H9 (cell line): ENCODE data around the gene SMG7. TPM values are rescaled to one million over a fixed set of nuclear protein-coding genes. Genes with fewer than 3 reads are reported as not detected.

ENCODE experiments used
- DNase-seq: peaks from one replicate; pipeline ENCODE4 v3.0.0-alpha.2; 2017
- H2AFZ ChIP-seq: one replicate; pipeline ENCODE4 v1.6.1; 2013; ENCODE audit warnings: mild to moderate bottlenecking, low read length, control low read depth, moderate library complexity
- H2AK5ac ChIP-seq: 2 replicates; pipeline ENCODE4 v1.6.1; 2013; ENCODE audit warnings: low read length, control low read depth, mixed read lengths; ENCODE audit not compliant: insufficient read length
- H2BK120ac ChIP-seq: one replicate; pipeline ENCODE4 v1.6.1; 2013; ENCODE audit warnings: low read depth, mild to moderate bottlenecking, low read length, control low read depth, inconsistent platforms; ENCODE audit not compliant: poor library complexity, severe bottlenecking
- H2BK12ac ChIP-seq: 2 replicates; pipeline ENCODE4 v1.6.1; 2013; ENCODE audit warnings: low read length, control low read depth, mixed read lengths, low read depth; ENCODE audit not compliant: insufficient read length
- H2BK15ac ChIP-seq: 2 replicates; pipeline ENCODE4 v1.6.1; 2013; ENCODE audit warnings: low read depth, low read length, control low read depth
- H2BK20ac ChIP-seq: one replicate; pipeline ENCODE4 v1.6.1; 2013; ENCODE audit warnings: low read depth, mild to moderate bottlenecking, low read length, control low read depth, inconsistent platforms; ENCODE audit not compliant: poor library complexity, severe bottlenecking
- H2BK5ac ChIP-seq: 2 replicates; pipeline ENCODE4 v1.6.1; 2013; ENCODE audit warnings: low read length, control low read depth, mixed read lengths; ENCODE audit not compliant: insufficient read length
- H3K14ac ChIP-seq: 2 replicates; pipeline ENCODE4 v1.6.1; 2013; ENCODE audit warnings: low read length, control low read depth; ENCODE audit not compliant: insufficient read depth
- H3K18ac ChIP-seq: 2 replicates; pipeline ENCODE4 v1.6.1; 2013; ENCODE audit warnings: low read depth, mild to moderate bottlenecking, mixed read lengths, low read length, control low read depth; ENCODE audit not compliant: insufficient read length
- H3K23ac ChIP-seq: 2 replicates; pipeline ENCODE4 v1.6.1; 2013; ENCODE audit warnings: low read length, control low read depth, mixed read lengths, low read depth; ENCODE audit not compliant: insufficient read length
- H3K23me2 ChIP-seq: 2 replicates; pipeline ENCODE4 v1.6.1; 2013; ENCODE audit warnings: low read depth, mild to moderate bottlenecking, mixed read lengths, low read length, control low read depth; ENCODE audit not compliant: insufficient read length, poor library complexity, severe bottlenecking
- H3K27ac ChIP-seq: 2 replicates; pipeline ENCODE4 v1.5.1; 2013; ENCODE audit warnings: low read length, control low read depth, mixed read lengths, low read depth; ENCODE audit not compliant: insufficient read length
- H3K27me3 ChIP-seq: 2 replicates; pipeline ENCODE4 v1.6.1; 2013; ENCODE audit warnings: low read length, control low read depth, inconsistent platforms; ENCODE audit not compliant: insufficient read depth
- H3K4ac ChIP-seq: 2 replicates; pipeline ENCODE4 v1.6.1; 2013; ENCODE audit warnings: low read depth, mild to moderate bottlenecking, control low read depth, inconsistent platforms, low read length, moderate library complexity
- H3K4me1 ChIP-seq: 2 replicates; pipeline ENCODE4 v1.6.1; 2013; ENCODE audit warnings: low read length, control low read depth, inconsistent platforms; ENCODE audit not compliant: insufficient read depth
- H3K4me2 ChIP-seq: 2 replicates; pipeline ENCODE4 v1.6.1; 2013; ENCODE audit warnings: low read length, control low read depth, mixed read lengths; ENCODE audit not compliant: insufficient read length, insufficient read depth
- H3K56ac ChIP-seq: 2 replicates; pipeline ENCODE4 v1.6.1; 2013; ENCODE audit warnings: low read depth, mild to moderate bottlenecking, mixed read lengths, low read length, control low read depth; ENCODE audit not compliant: insufficient read length
- H3K79me1 ChIP-seq: 2 replicates; pipeline ENCODE4 v1.6.1; 2013; ENCODE audit warnings: low read depth, mild to moderate bottlenecking, moderate library complexity, low read length, control low read depth, inconsistent platforms; ENCODE audit not compliant: insufficient read depth, poor library complexity, severe bottlenecking
- H3K79me2 ChIP-seq: 2 replicates; pipeline ENCODE4 v1.6.1; 2013; ENCODE audit warnings: low read length, control low read depth, inconsistent platforms; ENCODE audit not compliant: insufficient read depth
- H3K9ac ChIP-seq: 2 replicates; pipeline ENCODE4 v1.6.1; 2013; ENCODE audit warnings: low read length, control low read depth, mixed read lengths; ENCODE audit not compliant: insufficient read length; ENCODE audit errors: extremely low read depth
- H3K9me3 ChIP-seq: one replicate; pipeline ENCODE4 v1.6.1; 2013; ENCODE audit warnings: low read depth, low read length, inconsistent platforms; ENCODE audit not compliant: control insufficient read depth
- H3T11ph ChIP-seq: one replicate; pipeline ENCODE4 v1.6.1; 2013; ENCODE audit warnings: mild to moderate bottlenecking, low read length, control low read depth, inconsistent platforms
- H4K20me1 ChIP-seq: one replicate; pipeline ENCODE4 v1.6.1; 2013; ENCODE audit not compliant: control insufficient read depth, insufficient read length, insufficient read depth
- H4K5ac ChIP-seq: 2 replicates; pipeline ENCODE4 v1.6.1; 2013; ENCODE audit warnings: low read depth, mild to moderate bottlenecking, mixed read lengths, low read length, control low read depth; ENCODE audit not compliant: insufficient read length
- H4K8ac ChIP-seq: replicated peaks from 2 replicates; pipeline ENCODE4 v1.6.1; 2013; ENCODE audit warnings: low read length, control low read depth, mixed read lengths, low read depth; ENCODE audit not compliant: insufficient read length
- H4K91ac ChIP-seq: 2 replicates; pipeline ENCODE4 v1.6.1; 2013; ENCODE audit warnings: low read depth, mild to moderate bottlenecking, moderate library complexity, mixed read lengths, low read length, control low read depth; ENCODE audit not compliant: insufficient read length
- H3K27ac Mint-ChIP-seq, 3 experiments: 2 replicates in 2 of 3; 3 replicates in 1 of 3; pipeline ENCODE4 v1.8.0; 2020 to 2021; ENCODE audit warnings: mixed read lengths in 3 of 3, mild to moderate bottlenecking in 1 of 3, moderate library complexity in 1 of 3
- H3K27me3 Mint-ChIP-seq: 2 replicates; pipeline ENCODE4 v1.8.0; 2021; ENCODE audit warnings: low read depth, mild to moderate bottlenecking, moderate library complexity, mixed read lengths
- H3K36me3 Mint-ChIP-seq, 3 experiments: 2 replicates in 2 of 3; 3 replicates in 1 of 3; pipeline ENCODE4 v1.8.0; 2020 to 2021; ENCODE audit warnings: low read depth in 3 of 3, mixed read lengths in 3 of 3; ENCODE audit not compliant: insufficient read depth in 1 of 3
- H3K4me1 Mint-ChIP-seq, 2 experiments: 2 replicates each; pipeline ENCODE4 v1.8.0; 2020; ENCODE audit warnings: mixed read lengths in 2 of 2
- H3K4me3 Mint-ChIP-seq, 2 experiments: 2 replicates in 1 of 2; 3 replicates in 1 of 2; pipeline ENCODE4 v1.8.0; 2020 to 2021; ENCODE audit warnings: mild to moderate bottlenecking in 2 of 2, mixed read lengths in 2 of 2, moderate library complexity in 1 of 2
- H3K9me3 Mint-ChIP-seq, 2 experiments: 2 replicates in 1 of 2; 3 replicates in 1 of 2; pipeline ENCODE4 v1.8.0; 2020; ENCODE audit warnings: mild to moderate bottlenecking in 2 of 2, mixed read lengths in 2 of 2, moderate library complexity in 1 of 2
- CTCF ChIP-seq: fragments of 200-600 bp; sonication (generic); conservative IDR thresholded peaks from 3 replicates; pipeline ENCODE4 v1.8.0; 2021; ENCODE audit warnings: antibody characterized with exemption, mild to moderate bottlenecking
- WGBS: extraction: QIAGEN DNeasy Blood & Tissue Kit; methylation state at CpG from one replicate; pipeline ENCODE4 v1.1.7; 2013; ENCODE audit warnings: missing lambda C conversion rate, low lambda C conversion rate, mixed read lengths; ENCODE audit not compliant: insufficient read length; ENCODE audit errors: extremely low coverage; 5-methylcytosine and 5-hydroxymethylcytosine counted together
- total RNA-seq: library from RNA; stranded (reverse); gene quantifications from 2 replicates; pipeline ENCODE4 v1.2.1, GENCODE V29; 2021

Gene SMG7
- total RNA-seq, 1 experiment from 2014 or later, result 77.0 TPM

- Mint-ChIP-seq H3K4me1 (peaks cover 19 to 24% of the 10 kb centered on the region in 2 experiments), H3K4me3 (peak overlapping the region; percentile 94 to 96), H3K9me3 (peaks cover 0 to 2% of the 10 kb centered on the region in 2 experiments; a peak in 1 of 5 replicates), H3K36me3 (peaks cover 1 to 7% (median 4%) of the 10 kb centered on the region in 3 experiments; a peak in 3 of 7 replicates), H3K27me3 (no peaks in the 10 kb centered on the region), H3K27ac (peak overlapping the region in 2 of 3 experiments; percentile 92 to 97; a peak in 5 of 7 replicates)
- no peak overlapping the region for H2AFZ ChIP-seq
- H3K14ac ChIP-seq, result no peak overlapping the region
- no peak overlapping the region for H4K91ac ChIP-seq
- no peaks in the 10 kb centered on the region for H3K27me3 ChIP-seq
- H3K56ac ChIP-seq, result no peak overlapping the region
- H3K27ac ChIP-seq, result no peak overlapping the region
- H3T11ph ChIP-seq, result no peak overlapping the region
- no peak overlapping the region for H2AK5ac ChIP-seq
- no peak overlapping the region for H3K4ac ChIP-seq
- no peak overlapping the region for H3K18ac ChIP-seq
- H3K9ac ChIP-seq, result peak overlapping the region; percentile 81
- H3K9me3 ChIP-seq, result no peaks in the 10 kb centered on the region
- H3K23ac ChIP-seq, result peak overlapping the region; percentile 26
- no peak overlapping the region for H2BK20ac ChIP-seq
- H4K20me1 ChIP-seq, result peaks cover 3% of the 10 kb centered on the region
- H2BK120ac ChIP-seq, result no peak overlapping the region
- TF ChIP-seq CTCF, result no peak
- no peak overlapping the region for H2BK12ac ChIP-seq
- peaks cover 16% of the 10 kb centered on the region for H3K23me2 ChIP-seq
- no CpG with 5 or more reads among the region's 9 CpGs for WGBS
- no peak overlapping the region for H4K5ac ChIP-seq
- peaks cover 2% of the 10 kb centered on the region for H3K79me1 ChIP-seq
- no peak overlapping the region for H2BK15ac ChIP-seq
- peak overlapping the region; percentile 90 for H3K4me2 ChIP-seq
- no peak for DNase-seq
- H2BK5ac ChIP-seq, result no peak overlapping the region
- no peak overlapping the region for H4K8ac ChIP-seq
- H3K4me1 ChIP-seq, result no peaks in the 10 kb centered on the region
- peaks cover 36% of the 10 kb centered on the region; the same call in 1 of the 2 replicates for H3K79me2 ChIP-seq
Observed at GRCh38 chr1:183473217-183473536, 878 bp downstream of the SMG7 start.
